Measurements from ENCODE around the gene DHRS1. TPM values are rescaled to one million over a fixed set of nuclear protein-coding genes. Genes with fewer than 3 reads are reported as not detected.

DHRS1 gene
- total and polyA plus RNA-seq, 9 of the 15 experiments (the other 6 are each of a cell fraction or from before 2014, with no cell fraction given): 7.3 to 33.6 (median 13.3) TPM

DNA sequence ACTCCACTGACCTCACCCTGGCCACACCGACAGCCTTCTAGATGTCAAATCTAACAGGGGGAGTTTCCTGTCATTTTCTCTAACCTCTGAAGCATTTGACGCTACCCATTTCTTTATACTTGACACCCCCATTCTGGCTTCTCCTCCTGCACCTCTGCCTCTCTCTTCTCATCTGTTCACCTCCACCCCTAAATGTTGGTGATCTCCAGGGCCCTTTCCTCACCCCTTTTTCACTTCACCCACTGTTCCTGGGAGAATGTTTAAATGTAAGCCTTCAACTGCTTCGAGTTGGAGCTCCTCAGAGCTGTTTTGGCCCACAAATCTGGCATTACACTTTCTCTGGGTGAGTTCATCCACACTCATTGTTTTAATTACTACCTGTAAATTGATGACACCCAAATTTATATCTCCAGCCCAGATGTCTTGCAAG, 27.7 kb downstream of the DHRS1 start:
- H3K4me3 ChIP-seq: peak overlapping the region; percentile 94
- H2AFZ ChIP-seq (ENCODE audit: low read depth, low read length): peak overlapping the region; percentile 95
- DNase-seq (ENCODE audit: extremely low read depth in 1 of 4, low spot score in 3 of 4) (no peak), ATAC-seq (peak; percentile 57; the same call in 1 of the 3 replicates), FAIRE-seq (no peak)
- 7% methylated on average over 3 of the region's 3 CpGs for whole genome bisulfite sequencing (ENCODE audit: insufficient coverage, low coverage, missing lambda C conversion rate)
- peak overlapping the region; percentile 92 for H3K4me2 ChIP-seq (ENCODE audit: insufficient read depth, low read length)
- peak overlapping the region; percentile 99 for H3K27ac ChIP-seq (ENCODE audit: extremely low read depth, low read depth, low read length)
- in situ Hi-C loops (cut with MboI) (no loop called here), intact Hi-C loops (cut with micrococcal nuclease) (loop anchor here (2.0 kb wide), 1 partner anchor 29 kb away; the partner anchor contains the start of gene TINF2)
- POLR2A ChIA-PET: interaction anchor here (0.6 to 2.1 kb wide), 10 partner anchors 9 to 191 kb away, joined by 3 to 11 read pairs (median 5); partner anchors contain the start of genes CHMP4A and TINF2
- H3K9me1 ChIP-seq (ENCODE audit: control insufficient read depth, insufficient read depth, low read length): peaks cover 2% of the 10 kb centered on the region
- CTCF ChIA-PET (ENCODE audit: low intra/inter-chr PET ratio): no interaction called here
- H3K79me2 ChIP-seq (ENCODE audit: control insufficient read depth, insufficient read depth, low read length): peaks cover 9% of the 10 kb centered on the region; the same call in 1 of the 3 replicates
- peaks cover 26 to 27% of the 10 kb centered on the region in 2 experiments; a peak in 4 of 5 replicates for H3K4me1 ChIP-seq (replicated peaks in 1 of 2; ENCODE audit: control insufficient read depth in 2 of 2, insufficient read depth in 2 of 2, low read length in 2 of 2)
- peak overlapping the region; percentile 95 to 99 for H3K9ac ChIP-seq (ENCODE audit: insufficient read depth in 1 of 2, low read depth in 2 of 2, low read length in 2 of 2)
- BruUV-seq (replicated peaks): TSS peak; percentile 61
- no peaks in the 10 kb centered on the region; the same call in 2 of the 3 replicates for H3K36me3 ChIP-seq (ENCODE audit: control insufficient read depth, insufficient read depth, low read length)
- H3K27me3 ChIP-seq (ENCODE audit: control insufficient read depth in 2 of 2, insufficient read depth in 2 of 2, low read length in 2 of 2): no peaks in the 10 kb centered on the region
- H4K20me1 ChIP-seq (replicated peaks; ENCODE audit: control insufficient read depth, insufficient read depth, low read length): no peaks in the 10 kb centered on the region; the same call in 1 of the 2 replicates
- no peaks in the 10 kb centered on the region for H3K9me3 ChIP-seq (replicated peaks; ENCODE audit: control insufficient read depth, insufficient read depth, low read depth, low read length)
- TF ChIP-seq GATAD2A (IDR thresholded peaks at IDR 0.05): no peak
- TF ChIP-seq BCOR (IDR thresholded peaks at IDR 0.05): no peak
- no peak for TF ChIP-seq ILF3 (IDR thresholded peaks at IDR 0.05; ENCODE audit: borderline replicate concordance)
- no peak for TF ChIP-seq SUPT5H (IDR thresholded peaks at IDR 0.05)
- no peak for TF ChIP-seq ESRRA (IDR thresholded peaks at IDR 0.05; ENCODE audit: borderline replicate concordance, low read depth)
- no peak for TF ChIP-seq HEY1 (CRISPR knock-in tag; IDR thresholded peaks at IDR 0.05; ENCODE audit: borderline replicate concordance)
- TF ChIP-seq ZNF197 (CRISPR knock-in tag; IDR thresholded peaks at IDR 0.05; ENCODE audit: low read depth): no peak
- peak; percentile 29 for TF ChIP-seq SMARCE1 (IDR thresholded peaks at IDR 0.05)
- TF ChIP-seq PKNOX1 (IDR thresholded peaks at IDR 0.05): peak; percentile 24; the same call in 1 of the 2 replicates
- no peak for TF ChIP-seq SMARCA4 (IDR thresholded peaks at IDR 0.05)
- TF ChIP-seq SNRNP70 (optimal IDR thresholded peaks at IDR 0.05; ENCODE audit: low read depth, low read length): no peak
- no peak for TF ChIP-seq MLX (CRISPR knock-in tag; conservative IDR thresholded peaks at IDR 0.05)
- no peak for TF ChIP-seq GTF2F1 (IDR thresholded peaks at IDR 0.05; ENCODE audit: low read depth, low read length)
- TF ChIP-seq CBFB (CRISPR knock-in tag; IDR thresholded peaks at IDR 0.05): no peak
- no peak for TF ChIP-seq HDAC2 (IDR thresholded peaks at IDR 0.05)
- TF ChIP-seq, protein P1, sequence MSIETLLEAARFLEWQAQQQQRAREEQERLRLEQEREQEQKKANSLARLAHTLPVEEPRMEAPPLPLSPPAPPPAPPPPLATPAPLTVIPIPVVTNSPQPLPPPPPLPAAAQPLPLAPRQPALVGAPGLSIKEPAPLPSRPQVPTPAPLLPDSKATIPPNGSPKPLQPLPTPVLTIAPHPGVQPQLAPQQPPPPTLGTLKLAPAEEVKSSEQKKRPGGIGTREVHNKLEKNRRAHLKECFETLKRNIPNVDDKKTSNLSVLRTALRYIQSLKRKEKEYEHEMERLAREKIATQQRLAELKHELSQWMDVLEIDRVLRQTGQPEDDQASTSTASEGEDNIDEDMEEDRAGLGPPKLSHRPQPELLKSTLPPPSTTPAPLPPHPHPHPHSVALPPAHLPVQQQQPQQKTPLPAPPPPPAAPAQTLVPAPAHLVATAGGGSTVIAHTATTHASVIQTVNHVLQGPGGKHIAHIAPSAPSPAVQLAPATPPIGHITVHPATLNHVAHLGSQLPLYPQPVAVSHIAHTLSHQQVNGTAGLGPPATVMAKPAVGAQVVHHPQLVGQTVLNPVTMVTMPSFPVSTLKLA (conservative IDR thresholded peaks at IDR 0.05): 0 out of 4 replicates have a peak, but pooled peaks of 1 of the 2 experiments have one; percentile 20
- no peak for TF ChIP-seq RBM25 (IDR thresholded peaks at IDR 0.05; ENCODE audit: low read depth, low read length, severe bottlenecking)
- TF ChIP-seq POLR2AphosphoS5 (IDR thresholded peaks at IDR 0.05; ENCODE audit: control insufficient read depth, insufficient read depth, low read depth, low read length): no peak
- no peak for TF ChIP-seq KLF6 (CRISPR knock-in tag; IDR thresholded peaks at IDR 0.05; ENCODE audit: borderline replicate concordance)

Measured in K562 (cell line).